Measurements from ENCODE around the gene ZNF532.

The ZNF532 gene

DNA sequence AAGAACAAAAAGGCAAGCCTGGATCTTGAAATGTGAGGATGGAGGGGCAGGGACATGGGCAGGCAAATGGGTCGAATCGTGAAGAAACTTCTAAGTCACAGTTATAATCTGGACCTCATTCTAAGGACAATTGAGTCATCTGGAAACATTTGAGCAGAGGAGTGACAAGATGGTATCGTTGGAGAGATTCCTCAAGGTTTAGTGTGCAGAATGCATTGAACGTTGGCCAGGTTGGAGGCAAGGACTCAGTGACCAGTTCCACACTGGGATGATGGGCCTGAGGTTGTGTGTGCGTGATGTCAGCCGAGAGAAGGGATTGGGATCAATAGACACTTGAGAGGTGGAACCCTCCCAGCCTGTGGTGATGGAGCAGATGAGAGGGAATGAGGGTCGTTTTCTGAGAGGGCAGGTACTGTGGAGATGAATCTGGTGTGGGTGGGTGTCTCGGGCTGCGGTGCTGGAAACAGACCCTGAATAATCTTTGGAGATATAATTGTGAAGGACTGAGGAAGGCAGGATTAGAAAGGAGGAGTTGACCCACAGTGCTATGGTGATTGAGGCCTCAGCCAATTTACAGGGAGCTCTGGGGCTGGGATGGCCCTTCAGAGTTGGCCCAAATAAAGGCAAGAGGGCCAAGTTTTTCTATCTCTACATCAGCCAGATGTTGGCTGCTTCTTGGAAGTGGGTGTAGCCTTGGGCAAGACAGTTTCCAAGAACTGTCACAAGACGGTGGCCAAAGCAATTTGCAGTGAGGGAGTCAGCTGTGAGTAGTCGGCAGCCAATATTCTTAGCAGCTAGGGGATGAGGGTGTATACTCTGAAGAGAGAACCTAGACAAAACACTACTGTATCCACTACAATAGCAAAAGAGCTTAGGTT, 5.8 kb upstream of the ZNF532 start:
- Histone ChIP-seq H2BK5ac (ENCODE audit: low read length) (peak overlapping the region; percentile 26), H3K9ac (ENCODE audit: low read length) (no peak overlapping the region), H3K4me3 (ENCODE audit: low read length) (no peak overlapping the region), H3K4ac (ENCODE audit: low read depth, low read length) (peak overlapping the region; percentile 71), H3K23ac (ENCODE audit: low read length) (no peak overlapping the region), H3K36me3 (ENCODE audit: control insufficient read depth, insufficient read depth, low read length) (no peaks in the 10 kb centered on the region), H2BK15ac (replicated peaks; ENCODE audit: low read depth) (peak overlapping the region; percentile 96), H3K4me1 (ENCODE audit: control insufficient read depth, low read depth, low read length) (peaks cover 19% of the 10 kb centered on the region), H3K18ac (ENCODE audit: low read length) (peak overlapping the region; percentile 13), H4K5ac (ENCODE audit: low read length) (peak overlapping the region; percentile 40), H4K8ac (ENCODE audit: low read depth, low read length) (no peak overlapping the region), H3K79me2 (ENCODE audit: control insufficient read depth, insufficient read depth, low read length) (peaks cover 4% of the 10 kb centered on the region), H3K27ac (ENCODE audit: low read depth, low read length) (no peak overlapping the region), H3K79me1 (ENCODE audit: low read length) (peaks cover 1% of the 10 kb centered on the region), H3K4me2 (ENCODE audit: low read length) (no peak overlapping the region), H2AK5ac (ENCODE audit: low read length) (peak overlapping the region; percentile 80), H3K56ac (ENCODE audit: low read length) (peak overlapping the region; percentile 20), H2BK120ac (ENCODE audit: low read depth, low read length) (no peak overlapping the region), H3K27me3 (ENCODE audit: insufficient read depth, low read length, poor library complexity) (no peaks in the 10 kb centered on the region)
- no CpG with 5 or more reads among the region's 11 CpGs for WGBS (ENCODE audit: extremely low coverage, insufficient coverage, low lambda C conversion rate)
- DNase-seq: no peak

- Histone ChIP-seq H3K36me3 (ENCODE audit: control insufficient read depth, insufficient read depth, low read length) (no peaks in the 10 kb centered on the region), H2BK5ac (ENCODE audit: low read length) (peak overlapping the region; percentile 7), H2AK5ac (ENCODE audit: low read length) (no peak overlapping the region), H3K56ac (ENCODE audit: low read length) (peak overlapping the region; percentile 66), H4K8ac (ENCODE audit: low read depth, low read length) (no peak overlapping the region), H3K23ac (ENCODE audit: low read length) (no peak overlapping the region), H3K4ac (ENCODE audit: low read depth, low read length) (peak overlapping the region; percentile 71), H3K27ac (ENCODE audit: low read depth, low read length) (no peak overlapping the region), H3K27me3 (ENCODE audit: insufficient read depth, low read length, poor library complexity) (no peaks in the 10 kb centered on the region), H3K79me1 (ENCODE audit: low read length) (peaks cover 1% of the 10 kb centered on the region), H3K9ac (ENCODE audit: low read length) (no peak overlapping the region), H3K4me1 (ENCODE audit: control insufficient read depth, low read depth, low read length) (peaks cover 19% of the 10 kb centered on the region), H3K4me2 (ENCODE audit: low read length) (no peak overlapping the region), H3K4me3 (ENCODE audit: low read length) (no peak overlapping the region), H3K79me2 (ENCODE audit: control insufficient read depth, insufficient read depth, low read length) (peaks cover 11% of the 10 kb centered on the region), H2BK120ac (ENCODE audit: low read depth, low read length) (peak overlapping the region; percentile 96), H4K5ac (ENCODE audit: low read length) (no peak overlapping the region), H2BK15ac (replicated peaks; ENCODE audit: low read depth) (peak overlapping the region; percentile 96), H3K18ac (ENCODE audit: low read length) (peak overlapping the region; percentile 89)
- WGBS (ENCODE audit: extremely low coverage, insufficient coverage, low lambda C conversion rate): no CpG with 5 or more reads among the region's 5 CpGs
- DNase-seq: peak; percentile 64
These were observed 4.8 kb upstream of the ZNF532 start for GRCh38 chr18:58859907-58860306.

- peak overlapping the region; percentile 82 for H4K5ac ChIP-seq (ENCODE audit: low read length)
- peak overlapping the region; percentile 38 for H3K9ac ChIP-seq (ENCODE audit: low read length)
- no peak overlapping the region for H3K4me3 ChIP-seq (ENCODE audit: low read length)
- peak overlapping the region; percentile 84 for H3K56ac ChIP-seq (ENCODE audit: low read length)
- H3K23ac ChIP-seq (ENCODE audit: low read length): no peak overlapping the region
- H3K36me3 ChIP-seq (ENCODE audit: control insufficient read depth, insufficient read depth, low read length): no peaks in the 10 kb centered on the region
- H3K4me1 ChIP-seq (ENCODE audit: control insufficient read depth, low read depth, low read length): peaks cover 25% of the 10 kb centered on the region
- no peak overlapping the region for H2BK15ac ChIP-seq (replicated peaks; ENCODE audit: low read depth)
- peak overlapping the region; percentile 61 for H3K4ac ChIP-seq (ENCODE audit: low read depth, low read length)
- H3K79me2 ChIP-seq (ENCODE audit: control insufficient read depth, insufficient read depth, low read length): peaks cover 19% of the 10 kb centered on the region
- no peak overlapping the region for H2AK5ac ChIP-seq (ENCODE audit: low read length)
- no peaks in the 10 kb centered on the region for H3K27me3 ChIP-seq (ENCODE audit: insufficient read depth, low read length, poor library complexity)
- H2BK120ac ChIP-seq (ENCODE audit: low read depth, low read length): peak overlapping the region; percentile 49
- H4K8ac ChIP-seq (ENCODE audit: low read depth, low read length): no peak overlapping the region
- peak overlapping the region; percentile 40 for H2BK5ac ChIP-seq (ENCODE audit: low read length)
- no CpG with 5 or more reads among the region's 7 CpGs for WGBS (ENCODE audit: extremely low coverage, insufficient coverage, low lambda C conversion rate)
- peaks cover 1% of the 10 kb centered on the region for H3K79me1 ChIP-seq (ENCODE audit: low read length)
- DNase-seq: no peak
- H3K27ac ChIP-seq (ENCODE audit: low read depth, low read length): no peak overlapping the region
- no peak overlapping the region for H3K4me2 ChIP-seq (ENCODE audit: low read length)
- H3K18ac ChIP-seq (ENCODE audit: low read length): peak overlapping the region; percentile 95
These were observed 3.9 kb upstream of the ZNF532 start for GRCh38 chr18:58860747-58861231.

GRCh38 chr18:58861353-58861752, 3.3 kb upstream of the ZNF532 start:
- Histone ChIP-seq H3K4me3 (ENCODE audit: low read length) (no peak overlapping the region), H2BK15ac (replicated peaks; ENCODE audit: low read depth) (no peak overlapping the region), H4K5ac (ENCODE audit: low read length) (no peak overlapping the region), H3K18ac (ENCODE audit: low read length) (peak overlapping the region; percentile 92), H3K4me1 (ENCODE audit: control insufficient read depth, low read depth, low read length) (peaks cover 31% of the 10 kb centered on the region), H3K9ac (ENCODE audit: low read length) (peak overlapping the region; percentile 33), H3K23ac (ENCODE audit: low read length) (no peak overlapping the region), H2AK5ac (ENCODE audit: low read length) (no peak overlapping the region), H3K27me3 (ENCODE audit: insufficient read depth, low read length, poor library complexity) (no peaks in the 10 kb centered on the region), H3K79me1 (ENCODE audit: low read length) (peaks cover 1% of the 10 kb centered on the region), H2BK5ac (ENCODE audit: low read length) (peak overlapping the region; percentile 87), H3K27ac (ENCODE audit: low read depth, low read length) (no peak overlapping the region), H4K8ac (ENCODE audit: low read depth, low read length) (no peak overlapping the region), H3K4me2 (ENCODE audit: low read length) (no peak overlapping the region), H3K36me3 (ENCODE audit: control insufficient read depth, insufficient read depth, low read length) (no peaks in the 10 kb centered on the region), H3K79me2 (ENCODE audit: control insufficient read depth, insufficient read depth, low read length) (peaks cover 25% of the 10 kb centered on the region), H2BK120ac (ENCODE audit: low read depth, low read length) (peak overlapping the region; percentile 51), H3K4ac (ENCODE audit: low read depth, low read length) (no peak overlapping the region), H3K56ac (ENCODE audit: low read length) (peak overlapping the region; percentile 77)
- DNase-seq: no peak
- WGBS (ENCODE audit: extremely low coverage, insufficient coverage, low lambda C conversion rate): no CpG with 5 or more reads among the region's 3 CpGs

DNA sequence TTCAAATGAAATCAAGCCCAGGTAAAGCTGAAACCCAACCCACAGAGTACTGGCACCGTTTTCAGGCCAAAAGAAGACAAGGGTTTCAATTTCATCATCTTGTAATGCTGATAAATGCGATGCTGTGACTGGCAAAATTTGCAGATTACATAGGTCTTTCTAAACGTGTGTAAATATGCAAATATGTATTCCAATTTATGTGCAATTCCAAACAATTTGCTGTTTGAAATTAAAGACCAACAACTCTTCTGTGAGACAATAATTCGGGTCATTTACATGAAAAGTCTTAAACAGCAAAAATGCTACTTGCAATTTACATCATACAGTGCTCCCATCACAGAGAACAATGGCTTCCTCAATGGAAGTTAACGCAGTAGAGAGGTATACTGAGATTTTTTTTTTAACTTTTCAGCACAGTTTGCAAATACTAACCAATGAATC, 2.8 kb upstream of the ZNF532 start:
- H4K8ac ChIP-seq (ENCODE audit: low read depth, low read length): no peak overlapping the region
- H3K56ac ChIP-seq (ENCODE audit: low read length): peak overlapping the region; percentile 77
- peak overlapping the region; percentile 22 for H3K9ac ChIP-seq (ENCODE audit: low read length)
- H3K23ac ChIP-seq (ENCODE audit: low read length): no peak overlapping the region
- H3K4ac ChIP-seq (ENCODE audit: low read depth, low read length): no peak overlapping the region
- H3K18ac ChIP-seq (ENCODE audit: low read length): peak overlapping the region; percentile 69
- no peak overlapping the region for H4K5ac ChIP-seq (ENCODE audit: low read length)
- H3K27ac ChIP-seq (ENCODE audit: low read depth, low read length): peak overlapping the region; percentile 72
- H2BK120ac ChIP-seq (ENCODE audit: low read depth, low read length): no peak overlapping the region
- no peaks in the 10 kb centered on the region for H3K27me3 ChIP-seq (ENCODE audit: insufficient read depth, low read length, poor library complexity)
- peaks cover 32% of the 10 kb centered on the region for H3K4me1 ChIP-seq (ENCODE audit: control insufficient read depth, low read depth, low read length)
- H3K79me1 ChIP-seq (ENCODE audit: low read length): peaks cover 1% of the 10 kb centered on the region
- no peak overlapping the region for H2BK15ac ChIP-seq (replicated peaks; ENCODE audit: low read depth)
- H3K36me3 ChIP-seq (ENCODE audit: control insufficient read depth, insufficient read depth, low read length): no peaks in the 10 kb centered on the region
- H2BK5ac ChIP-seq (ENCODE audit: low read length): no peak overlapping the region
- no peak overlapping the region for H3K4me2 ChIP-seq (ENCODE audit: low read length)
- WGBS (ENCODE audit: extremely low coverage, insufficient coverage, low lambda C conversion rate): no CpG with 5 or more reads among the region's 5 CpGs
- no peak overlapping the region for H3K4me3 ChIP-seq (ENCODE audit: low read length)
- no peak overlapping the region for H2AK5ac ChIP-seq (ENCODE audit: low read length)
- H3K79me2 ChIP-seq (ENCODE audit: control insufficient read depth, insufficient read depth, low read length): peaks cover 28% of the 10 kb centered on the region
- no peak for DNase-seq

Data from mesendoderm (in vitro differentiated cells).